HG03442 (cell line): ENCODE results near the gene ASB18.
"Not testable (repeated sequence)": the region's sequence is repeated elsewhere in the genome, so short reads cannot be mapped to it uniquely, and the experiment has no call there.

Experiments
- ATAC-seq: cut with Tn5 transposase; IDR thresholded peaks from one replicate; pipeline ENCODE4 v1.9.1; 2021; ENCODE audit warnings: mild to moderate bottlenecking, moderate library complexity; ENCODE audit not compliant: unreplicated experiment

Gene ASB18

GRCh38 chr2:236286873-236287545 lies 22.8 kb upstream of the ASB18 start:
- no peak for ATAC-seq

DNA sequence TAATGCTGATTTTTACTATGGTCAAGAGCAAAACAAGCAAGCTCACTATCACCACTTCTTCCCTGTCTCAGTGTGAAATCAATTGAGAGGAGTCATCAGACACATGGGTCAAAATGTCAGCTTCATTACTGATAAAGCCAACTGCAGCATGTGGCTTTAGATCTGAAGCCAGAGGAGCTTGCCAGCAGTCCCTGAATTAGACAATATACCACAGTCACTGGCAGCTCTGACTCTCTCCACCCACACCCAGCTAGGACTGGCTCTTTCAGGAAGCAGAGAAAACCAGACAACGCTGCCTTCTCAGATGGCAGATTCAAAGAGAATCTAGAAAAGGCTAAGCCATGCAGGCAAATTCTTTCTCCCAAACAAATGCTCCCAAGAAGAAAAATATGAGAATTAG lies 20.0 kb upstream of the ASB18 start:
- no peak for ATAC-seq

- no peak for ATAC-seq
Observed at GRCh38 chr2:236282406-236282805, 18.2 kb upstream of the ASB18 start.

GRCh38 chr2:236281423-236281822 lies 17.2 kb upstream of the ASB18 start:
- no peak for ATAC-seq

GRCh38 chr2:236273126-236273525 lies 8.9 kb upstream of the ASB18 start:
- ATAC-seq = no peak

GRCh38 chr2:236271851-236272250 lies 7.6 kb upstream of the ASB18 start:
- ATAC-seq = no peak

DNA sequence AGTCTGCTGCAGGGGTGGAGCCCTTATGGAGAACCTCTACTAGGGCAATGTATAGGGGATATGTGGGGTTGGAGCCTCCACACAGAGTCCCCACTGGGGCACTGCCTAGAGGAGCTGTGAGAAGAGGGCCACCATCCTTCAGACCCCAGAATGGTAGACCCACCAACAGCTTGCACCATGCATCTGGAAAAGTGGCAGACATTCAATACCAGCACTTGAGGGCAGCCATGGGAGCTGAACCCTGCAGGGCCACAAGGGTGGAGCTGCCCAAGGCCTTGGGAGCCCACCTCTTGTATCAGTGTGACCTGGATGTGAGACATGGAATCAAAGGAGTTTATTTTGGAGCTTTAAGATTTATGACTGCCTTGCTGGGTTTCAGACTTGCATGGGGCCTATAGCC lies 5.7 kb upstream of the ASB18 start:
- ATAC-seq = not testable (repeated sequence)

GRCh38 chr2:236265675-236266074 lies 1.5 kb upstream of the ASB18 start:
- no peak for ATAC-seq

- ATAC-seq = no peak
Observed at GRCh38 chr2:236262238-236262637, 2.0 kb downstream of the ASB18 start.

DNA sequence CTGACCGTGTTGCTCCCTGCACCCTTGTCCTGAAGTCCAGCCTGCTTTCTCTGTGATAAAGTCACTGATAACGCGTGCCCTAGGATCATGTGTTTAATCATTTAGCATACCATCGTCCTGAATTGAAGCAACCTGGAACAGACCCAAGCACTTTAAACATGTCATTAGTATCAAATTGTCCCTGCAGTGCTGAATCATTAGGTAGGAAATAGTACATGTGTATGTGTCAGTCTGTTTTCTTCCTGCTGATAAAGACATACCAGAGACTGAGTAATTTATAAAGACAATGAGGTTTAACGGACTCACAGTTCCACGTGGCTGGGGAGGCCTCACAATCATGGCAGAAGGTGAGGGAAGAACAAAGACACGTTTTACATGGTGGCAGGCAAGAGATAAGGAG lies 2.8 kb downstream of the ASB18 start:
- ATAC-seq = no peak

DNA sequence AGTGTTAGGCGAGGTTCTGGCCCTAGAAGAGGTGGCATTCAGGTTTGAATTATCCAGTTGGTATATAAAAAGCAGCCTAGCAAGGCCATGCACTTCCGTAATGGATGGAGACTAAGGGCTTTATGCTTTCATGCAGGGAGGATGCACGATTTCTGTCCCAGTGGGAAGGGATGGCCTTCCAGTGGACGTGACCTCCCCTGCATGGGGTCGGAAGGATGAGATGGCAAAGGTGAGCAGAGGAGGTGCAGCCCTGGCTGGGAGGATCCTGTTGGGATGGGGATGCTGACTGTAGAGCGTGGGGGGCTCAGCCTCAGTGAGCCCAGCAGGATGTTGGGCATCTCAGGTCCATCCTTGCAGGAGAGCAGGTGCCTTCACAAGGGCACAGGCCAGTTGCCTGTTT lies 4.8 kb downstream of the ASB18 start:
- ATAC-seq = no peak

DNA sequence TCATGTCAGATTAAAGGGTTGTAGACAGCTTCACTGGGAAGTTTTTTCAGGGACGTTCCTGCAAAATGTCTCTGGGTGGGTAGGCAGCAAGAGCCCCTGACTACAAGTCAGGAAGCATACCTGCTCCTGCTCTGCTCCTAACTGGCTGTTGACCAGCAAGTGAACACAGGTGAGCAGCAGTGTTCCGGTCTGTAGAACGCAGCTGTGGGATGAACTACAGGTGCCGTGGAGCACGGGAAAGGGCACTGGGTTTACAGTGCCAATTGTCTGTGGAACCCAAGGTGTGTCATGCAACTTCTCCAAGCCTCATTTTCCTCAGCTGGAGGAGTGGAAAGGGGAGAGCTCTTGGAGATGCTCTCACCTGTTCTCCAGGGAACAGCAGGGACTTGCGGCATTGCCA lies 6.6 kb downstream of the ASB18 start:
- ATAC-seq = no peak

DNA sequence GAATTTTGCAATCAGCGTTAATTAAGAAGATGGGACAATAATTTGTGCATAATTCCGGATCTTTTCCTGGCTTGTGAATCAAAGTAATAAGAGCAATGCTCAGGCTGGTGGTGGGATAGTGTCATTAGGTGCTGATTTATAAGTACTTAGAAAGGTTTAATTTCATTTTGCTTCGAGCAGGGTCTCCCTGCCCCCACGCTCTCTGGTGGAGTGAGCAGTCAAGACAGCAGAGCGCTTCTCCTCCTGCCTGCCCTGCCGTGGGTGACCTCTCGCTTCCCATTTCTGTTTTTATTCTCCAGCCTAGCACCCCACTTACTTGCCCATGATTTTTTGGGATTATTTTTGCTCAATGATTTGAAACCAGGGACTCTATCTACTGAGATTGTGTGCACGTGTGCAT lies 7.1 kb downstream of the ASB18 start:
- no peak for ATAC-seq

- no peak for ATAC-seq
Observed at GRCh38 chr2:236256366-236256985, 7.7 kb downstream of the ASB18 start.

GRCh38 chr2:236254674-236255073 lies 9.5 kb downstream of the ASB18 start:
- no peak for ATAC-seq

- no peak for ATAC-seq
Observed at GRCh38 chr2:236254001-236254400, 10.2 kb downstream of the ASB18 start.

- ATAC-seq = no peak
Observed at GRCh38 chr2:236252602-236253001, 11.6 kb downstream of the ASB18 start.

DNA sequence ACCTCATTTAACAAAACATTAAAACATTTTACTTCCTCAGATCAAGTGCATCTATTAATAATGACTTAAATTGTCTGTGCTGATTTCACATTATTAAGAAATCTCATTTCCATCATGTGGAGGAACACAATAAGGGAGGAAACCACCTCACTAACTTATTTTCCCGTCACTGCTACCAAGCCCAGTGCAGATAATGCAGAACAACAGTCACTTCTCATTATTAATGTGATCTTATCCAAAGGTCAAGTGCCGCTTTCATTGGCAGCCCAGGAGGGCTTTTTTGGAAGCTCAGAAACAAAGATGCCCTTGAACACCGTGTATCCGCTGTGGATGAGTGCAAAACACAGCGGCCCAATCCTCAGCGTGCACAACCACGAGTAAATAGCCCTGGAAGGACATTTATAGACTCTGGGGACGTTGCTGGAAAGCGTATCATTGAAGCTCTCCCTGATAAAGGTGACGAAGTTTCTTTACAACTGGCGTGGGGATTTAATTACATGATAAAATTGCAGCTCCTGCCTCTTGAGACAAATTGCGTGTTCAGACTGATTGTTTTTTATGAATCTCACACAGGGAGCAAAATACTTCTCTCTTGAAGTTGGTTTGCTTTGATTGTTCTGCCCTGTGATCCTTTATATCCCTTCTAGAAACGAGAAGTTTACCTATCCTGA lies 13.2 kb downstream of the ASB18 start:
- no peak for ATAC-seq

DNA sequence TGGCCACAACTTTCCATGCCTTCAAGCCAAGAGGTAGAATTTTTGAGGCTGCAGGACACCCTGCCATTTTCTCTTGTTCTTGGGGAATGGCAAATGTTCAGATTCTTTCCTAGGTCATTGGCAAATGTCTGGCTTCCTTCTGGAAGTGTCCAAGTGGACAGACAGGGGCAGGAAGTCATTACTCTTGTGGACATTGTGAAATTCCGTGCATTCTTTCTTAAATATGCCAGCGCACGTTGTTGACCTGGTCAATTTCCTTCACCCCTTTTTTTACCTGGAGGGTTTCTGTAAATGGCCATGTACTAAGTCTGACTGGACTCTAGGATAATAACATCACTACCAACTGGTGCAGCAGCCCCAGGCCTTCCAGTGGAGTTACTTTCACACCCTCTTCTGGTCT lies 13.9 kb downstream of the ASB18 start:
- ATAC-seq = no peak

DNA sequence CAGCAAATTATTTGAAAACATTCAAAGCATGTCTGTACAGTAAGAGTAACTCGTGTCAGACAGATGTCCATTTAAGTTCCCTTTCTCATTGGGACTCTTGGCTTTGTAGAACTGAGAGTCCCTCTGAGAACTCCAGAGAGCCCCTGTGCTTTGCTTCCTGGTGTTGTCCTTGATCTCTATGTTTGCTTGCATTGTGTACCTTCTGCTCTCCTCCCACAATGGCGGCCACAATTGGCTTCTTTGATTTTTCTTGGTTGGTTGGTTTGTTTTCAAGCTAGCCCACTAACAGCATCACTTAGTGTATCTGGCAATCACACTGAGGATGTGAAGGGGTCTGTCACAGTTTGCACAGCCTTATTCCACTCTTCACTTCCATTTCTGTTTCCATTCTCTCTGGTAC lies 15.1 kb downstream of the ASB18 start:
- ATAC-seq = no peak

GRCh38 chr2:236246711-236247246 lies 17.4 kb downstream of the ASB18 start:
- ATAC-seq = no peak

DNA sequence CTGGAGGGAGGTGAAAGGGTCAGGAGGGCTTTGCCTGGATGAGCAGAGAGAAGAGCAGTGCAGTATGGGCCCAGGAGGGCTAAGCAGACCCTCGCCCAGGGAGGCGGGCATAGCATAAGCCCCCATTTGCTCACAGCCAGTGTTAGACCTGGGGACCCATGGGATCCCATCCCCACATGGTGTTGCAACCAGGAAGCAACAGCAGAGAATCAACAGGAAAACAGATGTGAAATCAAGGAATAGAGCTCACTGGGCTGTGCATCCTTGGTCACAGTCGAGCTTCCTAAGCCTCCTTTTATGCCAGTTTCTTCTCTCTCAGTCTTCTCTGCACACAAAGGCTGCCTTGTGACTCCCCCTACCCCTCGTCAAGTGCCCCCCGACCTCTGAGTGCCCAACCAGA lies 19.9 kb downstream of the ASB18 start:
- ATAC-seq = no peak
